Esophagus squamous epithelium (tissue), 5 donors: Measurements from ENCODE around the gene USP35. TPM values are rescaled to one million over a fixed set of nuclear protein-coding genes. Genes with fewer than 3 reads are reported as not detected.
"Not testable (repeated sequence)": the region's sequence is repeated elsewhere in the genome, so short reads cannot be mapped to it uniquely, and the experiment has no call there.

ENCODE experiments used
- DNase-seq: peaks from one replicate; lab custom pipeline; 2025; lab: John Stamatoyannopoulos, UW
- H3K27ac ChIP-seq, 4 donors: fragments of 200-600 bp; sonication (generic); one replicate each; pipeline ENCODE4 v1.5.1; 2016 to 2019; ENCODE audit warnings: mild to moderate bottlenecking in 1 of 4
- H3K27me3 ChIP-seq, 4 donors: fragments of 200-600 bp; sonication (generic); 1 replicate in 3 of 4; 2 replicates in 1 of 4; pipeline versions ENCODE4 v1.5.1 to v1.6.0; 2017 to 2021; ENCODE audit warnings: antibody characterized with exemption in 1 of 4
- H3K36me3 ChIP-seq, 3 donors: fragments of 200-600 bp; sonication (generic); one replicate each; pipeline ENCODE4 v1.5.1; 2016 to 2019
- H3K4me1 ChIP-seq, 3 donors: fragments of 200-600 bp; sonication (generic); one replicate each; pipeline ENCODE4 v1.5.1; 2017 to 2019
- H3K4me3 ChIP-seq, 4 donors: fragments of 200-600 bp; sonication (generic); 1 replicate in 3 of 4; 2 replicates in 1 of 4; pipeline ENCODE4 v1.5.1; 2016 to 2019; ENCODE audit warnings: mild to moderate bottlenecking in 2 of 4, moderate library complexity in 1 of 4
- H3K9me3 ChIP-seq, 3 donors: fragments of 200-600 bp; sonication (generic); one replicate each; pipeline ENCODE4 v1.5.1; 2016 to 2019
- POLR2A ChIP-seq, 4 donors: fragments of 450-650 bp; IDR thresholded peaks; one replicate each; pipeline ENCODE4 v1.6.1; 2017; ENCODE audit warnings: antibody characterized with exemption in 4 of 4, mild to moderate bottlenecking in 4 of 4, moderate library complexity in 3 of 4
- WGBS, 2 donors: methylation state at CpG; one replicate each; pipeline ENCODE4 v1.1.5; 2018; 5-methylcytosine and 5-hydroxymethylcytosine counted together
- intact Hi-C: fragments of 100-400 bp; cut with DNase I; formaldehyde crosslinking; loops from one replicate; pipeline ENCODE4 v1.15.0; 2022
- total RNA-seq, 4 donors: library from RNA; depleted of rRNA; stranded (reverse); fragments of >200 nt; gene quantifications; one replicate each; pipeline ENCODE4 v1.1.0, GENCODE V29; 2016
- TF ChIP-seq, protein P1 (sequence below), 6 experiments: fragments of 450-650 bp in 4 of 6; fragments of 200-600 bp in 2 of 6; sonication (generic) in 2 of 6; IDR thresholded peaks; one replicate each; pipeline ENCODE4 v1.5.1; 2016 to 2019; ENCODE audit warnings: antibody characterized with exemption in 6 of 6, mild to moderate bottlenecking in 4 of 6, moderate library complexity in 4 of 6
- donor health status: DM: yes; HTN: yes; CAD: no.

USP35 gene
- total RNA-seq, 4 donors from 2014 or later: 4.5 to 7.0 (median 6.1) TPM

- intact Hi-C loops: loop anchor here (10.0 kb wide), 2 partner anchors 187 to 337 kb away; partner anchors contain the start of gene GAB2
- H3K4me3 ChIP-seq: no peak overlapping the region
- 86 to 91% methylated on average over 4 of the region's 4 CpGs for WGBS, 2 donors
Observed at GRCh38 chr11:78227921-78228320, 39.2 kb downstream of the USP35 start.

DNA sequence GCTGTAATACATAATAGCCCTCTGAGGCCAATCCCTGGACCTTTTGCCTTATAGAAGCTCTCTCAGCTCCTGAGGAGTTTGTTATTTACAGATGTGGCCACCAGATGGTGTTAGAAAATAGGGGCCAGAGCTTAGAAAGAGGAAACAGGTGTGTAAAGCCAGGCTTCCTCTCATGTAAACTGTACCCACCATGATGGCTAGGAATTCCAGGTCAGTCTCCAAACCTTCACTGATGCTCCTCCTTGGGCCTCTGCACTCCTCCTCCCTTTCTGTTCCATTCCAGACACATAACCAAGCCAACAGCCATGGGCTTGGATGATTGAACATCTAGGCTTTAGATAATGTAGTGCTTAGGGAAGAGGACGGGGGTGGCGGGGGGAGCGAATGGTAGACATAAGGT, 39.7 kb downstream of the USP35 start:
- 97 to 100% methylated on average over 3 of the region's 3 CpGs for WGBS, 2 donors
- DNase-seq: no peak
- TF ChIP-seq POLR2A (IDR thresholded peaks at IDR 0.05): no peak
- TF ChIP-seq, protein P1, sequence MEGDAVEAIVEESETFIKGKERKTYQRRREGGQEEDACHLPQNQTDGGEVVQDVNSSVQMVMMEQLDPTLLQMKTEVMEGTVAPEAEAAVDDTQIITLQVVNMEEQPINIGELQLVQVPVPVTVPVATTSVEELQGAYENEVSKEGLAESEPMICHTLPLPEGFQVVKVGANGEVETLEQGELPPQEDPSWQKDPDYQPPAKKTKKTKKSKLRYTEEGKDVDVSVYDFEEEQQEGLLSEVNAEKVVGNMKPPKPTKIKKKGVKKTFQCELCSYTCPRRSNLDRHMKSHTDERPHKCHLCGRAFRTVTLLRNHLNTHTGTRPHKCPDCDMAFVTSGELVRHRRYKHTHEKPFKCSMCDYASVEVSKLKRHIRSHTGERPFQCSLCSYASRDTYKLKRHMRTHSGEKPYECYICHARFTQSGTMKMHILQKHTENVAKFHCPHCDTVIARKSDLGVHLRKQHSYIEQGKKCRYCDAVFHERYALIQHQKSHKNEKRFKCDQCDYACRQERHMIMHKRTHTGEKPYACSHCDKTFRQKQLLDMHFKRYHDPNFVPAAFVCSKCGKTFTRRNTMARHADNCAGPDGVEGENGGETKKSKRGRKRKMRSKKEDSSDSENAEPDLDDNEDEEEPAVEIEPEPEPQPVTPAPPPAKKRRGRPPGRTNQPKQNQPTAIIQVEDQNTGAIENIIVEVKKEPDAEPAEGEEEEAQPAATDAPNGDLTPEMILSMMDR (IDR thresholded peaks at IDR 0.05): peak; percentile 17 to 62 (median 52)
- no peaks in the 10 kb centered on the region for H3K9me3 ChIP-seq
- H3K4me3 ChIP-seq: no peak overlapping the region
- H3K4me1 ChIP-seq: peaks cover 0 to 33% (median 4%) of the 10 kb centered on the region in 3 donors
- no peak overlapping the region for H3K27ac ChIP-seq
- intact Hi-C loops: loop anchor here (10.0 kb wide), 2 partner anchors 186 to 336 kb away; partner anchors contain the start of gene GAB2
- peaks cover 0 to 34% (median 0%) of the 10 kb centered on the region in 3 donors for H3K36me3 ChIP-seq
- no peaks in the 10 kb centered on the region for H3K27me3 ChIP-seq

More at GRCh38 chr11:78227921-78228320, 39.2 kb downstream of the USP35 start:
- Histone ChIP-seq H3K9me3 (no peaks in the 10 kb centered on the region), H3K4me1 (peaks cover 0 to 29% (median under 1%) of the 10 kb centered on the region in 3 donors), H3K27me3 (no peaks in the 10 kb centered on the region), H3K27ac (no peak overlapping the region), H3K36me3 (peaks cover 0 to 39% (median 0%) of the 10 kb centered on the region in 3 donors)
- no peak for DNase-seq
- TF ChIP-seq POLR2A (IDR thresholded peaks at IDR 0.05): no peak

DNA sequence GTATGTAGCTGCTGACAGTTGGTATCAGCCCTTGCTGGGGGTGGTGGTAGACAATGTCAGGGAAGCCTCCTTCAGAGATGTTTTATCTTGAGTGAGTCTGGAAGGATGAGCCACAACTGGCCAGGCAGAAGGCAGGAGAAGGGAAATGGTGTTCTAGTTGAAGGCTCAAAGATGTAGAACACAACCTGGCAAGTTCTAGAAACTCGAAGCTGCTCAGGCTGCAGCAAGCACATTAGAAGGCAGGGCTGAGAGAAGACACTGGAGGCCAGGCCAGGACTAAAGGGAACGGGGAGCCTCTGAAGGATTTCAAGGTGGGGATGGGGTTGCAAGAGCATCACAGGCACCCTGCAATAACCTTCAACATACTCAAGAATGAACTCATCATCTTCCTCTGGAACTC, 40.4 kb downstream of the USP35 start:
- Histone ChIP-seq H3K27ac (no peak overlapping the region), H3K27me3 (no peaks in the 10 kb centered on the region), H3K4me3 (no peak overlapping the region), H3K36me3 (peaks cover 0 to 27% (median 0%) of the 10 kb centered on the region in 3 donors), H3K9me3 (no peaks in the 10 kb centered on the region), H3K4me1 (peaks cover 0 to 33% (median 4%) of the 10 kb centered on the region in 3 donors)
- intact Hi-C loops: loop anchor here (10.0 kb wide), 2 partner anchors 186 to 336 kb away; partner anchors contain the start of gene GAB2
- 88 to 91% methylated on average over 2 of the region's 2 CpGs for WGBS, 2 donors
- no peak for TF ChIP-seq POLR2A (IDR thresholded peaks at IDR 0.05)
- TF ChIP-seq, protein P1 (IDR thresholded peaks at IDR 0.05): no peak
- no peak for DNase-seq

DNA sequence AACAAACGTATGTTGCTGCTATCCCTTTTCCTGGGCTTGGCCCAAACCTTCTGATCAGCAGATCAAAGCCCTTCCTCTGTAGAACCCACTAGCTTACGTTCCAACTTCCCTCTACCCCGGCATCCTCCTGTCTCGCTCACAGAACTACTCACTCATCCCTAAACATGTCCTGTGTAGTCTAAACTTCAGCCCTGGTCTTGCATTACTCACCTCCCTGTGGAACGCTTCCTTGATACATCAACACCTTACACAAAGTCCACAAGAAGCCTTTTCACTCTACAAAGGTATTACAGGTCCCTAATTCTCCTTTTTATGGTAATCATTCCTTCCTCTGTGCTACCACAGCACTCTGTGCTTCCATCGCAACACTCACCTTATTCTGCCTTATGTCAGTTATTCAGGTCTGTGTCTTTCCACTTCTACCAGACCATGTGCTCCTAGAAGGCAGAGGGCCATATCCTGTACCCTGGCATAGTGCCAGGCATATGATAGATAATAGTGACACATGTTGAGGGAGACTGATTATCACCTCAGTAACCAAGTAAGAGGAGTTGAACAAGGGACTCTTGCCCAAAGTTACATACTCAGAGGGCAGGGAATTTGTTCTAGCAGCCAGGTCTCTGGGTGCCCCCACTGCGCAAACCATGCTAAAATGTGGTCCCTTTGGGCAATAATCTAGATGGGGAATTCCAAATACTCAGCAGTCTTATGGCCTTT, 41.6 kb downstream of the USP35 start:
- Histone ChIP-seq H3K4me1 (peaks cover 0 to 33% (median 4%) of the 10 kb centered on the region in 3 donors), H3K27me3 (no peaks in the 10 kb centered on the region), H3K27ac (peak overlapping the region in 1 of 4 donors; percentile 10), H3K9me3 (no peaks in the 10 kb centered on the region), H3K36me3 (peaks cover 0 to 15% (median 0%) of the 10 kb centered on the region in 3 donors), H3K4me3 (no peak overlapping the region)
- 67 to 74% methylated on average over 7 of the region's 7 CpGs for WGBS, 2 donors
- TF ChIP-seq, protein P1 (IDR thresholded peaks at IDR 0.05): no peak
- no peak for TF ChIP-seq POLR2A (IDR thresholded peaks at IDR 0.05)
- intact Hi-C loops: no loop called here
- DNase-seq: no peak

- intact Hi-C loops: no loop called here
- Histone ChIP-seq H3K36me3 (no peaks in the 10 kb centered on the region), H3K27me3 (no peaks in the 10 kb centered on the region), H3K9me3 (no peaks in the 10 kb centered on the region), H3K4me3 (no peak overlapping the region), H3K4me1 (peaks cover 0 to 33% (median 4%) of the 10 kb centered on the region in 3 donors), H3K27ac (peak overlapping the region in 1 of 4 donors; percentile 27)
- no peak for DNase-seq
- TF ChIP-seq, protein P1 (IDR thresholded peaks at IDR 0.05): no peak
Observed at GRCh38 chr11:78231962-78232501, 43.3 kb downstream of the USP35 start.

DNA sequence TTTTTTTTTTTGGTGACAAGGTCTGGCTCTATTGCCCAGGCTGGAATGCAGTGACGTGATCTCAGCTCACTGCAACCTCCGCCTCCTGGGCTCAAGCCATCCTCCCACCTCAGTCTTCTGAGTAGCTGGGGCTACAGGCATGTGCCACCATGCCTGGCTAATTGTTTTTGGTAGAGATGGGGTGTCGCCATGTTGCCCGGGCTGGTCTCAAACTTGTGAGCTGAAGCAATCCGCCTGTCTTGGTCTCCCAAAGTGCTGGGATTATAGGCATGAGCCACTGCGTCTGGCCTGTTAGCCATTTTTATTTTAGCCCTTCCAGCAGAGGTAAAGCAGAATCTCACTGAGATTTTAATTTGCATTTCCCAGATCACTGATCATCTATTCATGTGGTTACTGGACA, 44.3 kb downstream of the USP35 start:
- H3K27ac ChIP-seq, H3K4me3 ChIP-seq, intact Hi-C loops, H3K27me3 ChIP-seq, DNase-seq, H3K9me3 ChIP-seq, H3K36me3 ChIP-seq: not testable (repeated sequence)
- 51 to 62% methylated on average over 6 of the region's 6 CpGs for WGBS, 2 donors
- H3K4me1 ChIP-seq: peaks cover 0 to 33% (median 4%) of the 10 kb centered on the region in 3 donors
